NCI-H526 treated with DMSO at 0.1 percent for 48 hours (cell line): ENCODE results near the gene SF3A2.

Source experiments
- DNase-seq: peaks from one replicate; lab custom pipeline; 2025; lab: John Stamatoyannopoulos, UW

SF3A2 gene

GRCh38 chr19:2207991-2208860, 28.4 kb upstream of the SF3A2 start:
- no peak for DNase-seq

DNA sequence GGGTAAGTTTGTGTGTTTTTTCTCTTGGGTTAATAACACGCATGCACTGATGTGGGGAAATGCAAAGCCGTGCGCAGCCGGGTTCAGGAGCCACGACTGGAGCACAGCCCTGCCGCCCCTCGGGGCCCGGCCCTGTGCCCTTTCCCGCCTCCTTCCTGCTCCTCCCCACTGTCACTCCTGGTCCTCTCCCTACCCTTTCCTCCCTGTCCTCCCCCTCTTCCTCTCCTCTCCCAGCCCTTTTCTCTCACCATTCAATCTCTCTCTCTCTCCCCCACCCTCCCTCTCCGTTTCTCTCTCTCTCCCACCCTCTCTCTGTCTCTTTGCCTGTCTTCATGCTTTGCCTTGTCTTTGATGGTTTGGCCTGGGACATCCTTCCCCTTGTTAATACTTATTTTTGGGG, 27.6 kb upstream of the SF3A2 start:
- no peak for DNase-seq

DNA sequence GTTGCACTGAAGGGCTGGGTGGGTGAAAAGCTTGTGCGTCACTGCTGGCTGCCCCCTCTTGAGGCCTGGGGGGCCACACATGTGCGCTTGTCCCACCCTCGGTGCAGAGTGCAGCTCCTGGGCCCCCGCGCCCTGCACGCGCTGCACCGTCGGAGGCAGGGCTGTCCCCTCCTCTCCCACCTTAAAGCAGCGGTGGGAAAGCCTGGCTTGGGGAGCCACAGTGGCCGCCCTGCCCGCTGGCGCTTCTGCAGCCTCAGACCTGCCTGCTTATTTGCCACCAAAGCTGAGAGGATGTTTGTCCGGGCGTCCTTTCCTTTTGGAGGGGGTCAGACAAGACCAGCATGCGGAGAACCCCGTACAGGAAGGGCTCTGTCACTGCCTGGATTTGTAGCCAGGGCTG, 27.2 kb upstream of the SF3A2 start:
- no peak for DNase-seq

- no peak for DNase-seq
Measured at GRCh38 chr19:2210206-2210605, 26.4 kb upstream of the SF3A2 start.

GRCh38 chr19:2210987-2211740, 25.5 kb upstream of the SF3A2 start:
- DNase-seq, result no peak

DNA sequence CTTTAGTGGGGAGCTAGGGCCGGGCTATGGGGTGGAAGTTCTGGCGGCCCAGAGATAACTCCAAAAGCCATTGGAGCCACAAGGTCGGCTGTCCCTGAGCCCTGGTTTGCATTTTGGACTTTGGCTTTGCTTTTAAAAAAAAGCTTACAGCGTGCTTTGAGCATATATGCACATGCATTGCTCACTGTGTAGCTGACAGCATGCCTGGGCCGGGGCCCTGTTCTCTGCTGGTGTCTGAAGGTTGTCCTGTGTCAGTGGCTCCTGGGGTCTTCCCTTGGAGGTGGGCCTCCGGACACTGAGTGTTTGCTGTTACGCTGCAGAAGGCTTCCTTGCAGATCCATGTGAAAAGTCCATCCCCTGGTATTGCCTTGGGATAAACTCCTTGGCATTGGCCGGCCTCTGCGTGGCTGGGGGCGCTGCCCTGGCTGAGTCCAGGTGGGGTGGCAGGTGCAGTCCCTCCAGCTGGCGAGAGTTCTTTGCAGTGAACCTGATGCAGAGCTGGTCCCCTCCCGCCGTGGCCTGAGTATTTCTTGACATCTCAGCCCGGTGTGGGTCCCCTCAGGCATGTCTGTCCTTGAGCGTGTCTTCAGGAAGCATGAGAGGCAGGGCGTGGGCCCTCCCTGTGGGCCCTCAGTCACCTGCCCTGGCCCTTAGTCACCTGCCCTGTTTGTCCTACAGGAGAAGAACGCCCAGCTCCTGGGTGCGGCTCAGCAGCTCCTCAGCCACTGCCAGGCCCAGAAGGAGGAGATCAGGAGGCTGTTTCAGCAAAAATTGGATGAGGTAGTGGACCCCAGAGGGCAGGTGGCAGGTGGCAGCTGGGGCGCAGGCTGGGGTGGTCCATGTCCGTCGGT, 23.5 kb upstream of the SF3A2 start:
- DNase-seq, result no peak

- no peak for DNase-seq
Measured at GRCh38 chr19:2213799-2214198, 22.8 kb upstream of the SF3A2 start.

DNA sequence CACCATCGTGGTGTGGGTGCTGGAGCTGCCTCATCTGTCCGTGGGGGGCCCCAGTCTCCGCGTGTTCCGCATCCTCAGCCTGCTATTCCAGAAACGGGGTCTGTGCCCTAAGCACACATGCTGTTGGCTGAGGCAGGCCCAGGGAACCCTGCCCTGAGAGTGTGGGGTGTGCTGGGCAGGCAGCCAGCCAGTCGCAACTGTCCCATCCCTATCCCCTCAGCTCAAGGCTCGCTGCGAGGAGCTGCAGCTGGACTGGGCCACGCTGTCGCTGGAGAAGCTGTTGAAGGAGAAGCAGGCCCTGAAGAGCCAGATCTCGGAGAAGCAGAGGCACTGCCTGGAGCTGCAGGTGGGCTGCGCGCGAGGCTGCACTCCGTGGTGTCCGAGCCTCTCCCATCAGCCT, 22.4 kb upstream of the SF3A2 start:
- no peak for DNase-seq

GRCh38 chr19:2215281-2215751, 21.3 kb upstream of the SF3A2 start:
- DNase-seq, result no peak

- no peak for DNase-seq
Measured at GRCh38 chr19:2216361-2217225, 20.0 kb upstream of the SF3A2 start.

- DNase-seq, result no peak
Measured at GRCh38 chr19:2217591-2217990, 19.0 kb upstream of the SF3A2 start.

- no peak for DNase-seq
Measured at GRCh38 chr19:2219726-2220125, 16.9 kb upstream of the SF3A2 start.

DNA sequence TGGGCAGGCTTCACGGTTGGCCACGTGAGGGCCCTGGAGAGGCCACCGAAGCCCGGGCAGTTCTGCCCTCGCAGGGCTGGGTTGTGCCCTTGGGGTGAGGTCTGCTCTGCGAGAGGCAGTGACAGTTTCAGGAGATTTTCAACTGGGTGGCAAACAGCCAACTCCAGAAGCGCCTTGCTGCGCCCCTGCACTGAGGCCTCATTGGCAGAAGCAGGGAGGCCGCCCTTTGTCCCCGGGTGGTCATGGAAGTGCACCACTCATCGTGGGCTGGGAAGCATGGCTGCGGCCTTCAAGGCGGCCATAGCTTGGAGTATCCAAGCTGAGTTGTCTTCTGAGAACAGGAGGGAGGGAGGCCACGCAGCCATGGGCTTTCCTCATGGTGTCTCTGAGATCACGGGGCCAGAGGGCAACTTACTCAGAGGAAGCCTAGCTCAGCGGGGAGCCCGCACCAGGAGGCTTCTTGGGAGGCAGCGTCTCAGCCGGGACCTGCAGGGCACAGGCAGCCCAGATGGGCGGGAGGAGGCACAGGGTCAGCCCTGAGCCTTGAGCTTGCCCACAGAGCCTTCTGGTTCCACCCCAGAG, 15.3 kb upstream of the SF3A2 start:
- DNase-seq, result no peak

GRCh38 chr19:2221918-2222317, 14.7 kb upstream of the SF3A2 start:
- DNase-seq, result no peak

DNA sequence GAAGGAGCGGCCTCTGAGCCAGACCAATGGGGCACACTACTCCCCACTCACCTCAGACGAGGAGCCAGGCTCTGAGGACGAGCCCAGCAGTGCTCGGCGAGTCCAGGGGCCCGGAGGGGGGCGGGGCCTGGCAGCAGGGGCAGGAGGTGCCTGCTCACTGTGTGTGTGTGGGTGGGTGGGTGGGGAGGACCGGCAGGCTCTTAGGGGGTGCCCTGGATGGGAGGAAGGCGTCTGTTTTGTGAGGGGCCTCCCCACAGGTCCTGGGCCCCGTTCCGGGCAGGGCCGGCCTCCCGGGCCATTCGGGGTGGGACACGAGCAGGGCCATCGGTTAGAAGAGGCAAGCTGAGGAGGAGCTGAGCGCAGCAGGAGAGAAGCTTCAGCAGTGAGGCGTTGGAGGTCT, 13.2 kb upstream of the SF3A2 start:
- DNase-seq, result no peak

GRCh38 chr19:2223959-2224358, 12.7 kb upstream of the SF3A2 start:
- no peak for DNase-seq

- no peak for DNase-seq
Measured at GRCh38 chr19:2224754-2225349, 11.8 kb upstream of the SF3A2 start.

DNA sequence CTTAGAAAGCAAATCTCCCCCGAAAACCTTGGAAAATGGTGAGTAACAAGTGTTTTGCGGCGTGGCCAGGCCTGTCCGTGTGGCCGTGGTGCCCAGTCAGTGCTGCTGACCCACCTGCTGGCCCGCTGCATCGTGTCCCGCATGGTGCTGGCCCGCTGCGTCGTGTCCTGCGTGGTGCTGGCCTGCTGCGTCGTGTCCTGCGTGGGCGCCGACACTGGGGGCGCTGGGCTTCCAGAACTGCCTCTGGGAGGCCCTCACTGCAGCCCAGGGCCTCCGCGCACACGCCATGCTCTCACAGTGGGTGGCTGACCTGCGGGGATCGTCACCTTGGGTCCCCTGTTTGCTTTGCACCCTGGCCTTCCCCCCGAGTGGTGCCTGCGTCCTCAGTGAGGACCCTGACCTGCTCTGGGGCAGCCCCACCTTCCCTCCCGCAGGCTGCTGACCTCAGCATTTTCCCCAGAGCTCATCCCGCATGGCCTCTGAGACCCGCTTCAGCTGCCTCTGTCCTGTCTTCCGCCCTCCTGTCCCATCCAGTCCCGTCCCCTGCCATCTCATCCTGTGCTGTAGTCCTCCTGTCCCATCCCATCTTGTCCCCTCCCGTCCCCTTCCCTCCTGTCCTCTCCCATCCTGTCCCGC, 11.1 kb upstream of the SF3A2 start:
- no peak for DNase-seq

DNA sequence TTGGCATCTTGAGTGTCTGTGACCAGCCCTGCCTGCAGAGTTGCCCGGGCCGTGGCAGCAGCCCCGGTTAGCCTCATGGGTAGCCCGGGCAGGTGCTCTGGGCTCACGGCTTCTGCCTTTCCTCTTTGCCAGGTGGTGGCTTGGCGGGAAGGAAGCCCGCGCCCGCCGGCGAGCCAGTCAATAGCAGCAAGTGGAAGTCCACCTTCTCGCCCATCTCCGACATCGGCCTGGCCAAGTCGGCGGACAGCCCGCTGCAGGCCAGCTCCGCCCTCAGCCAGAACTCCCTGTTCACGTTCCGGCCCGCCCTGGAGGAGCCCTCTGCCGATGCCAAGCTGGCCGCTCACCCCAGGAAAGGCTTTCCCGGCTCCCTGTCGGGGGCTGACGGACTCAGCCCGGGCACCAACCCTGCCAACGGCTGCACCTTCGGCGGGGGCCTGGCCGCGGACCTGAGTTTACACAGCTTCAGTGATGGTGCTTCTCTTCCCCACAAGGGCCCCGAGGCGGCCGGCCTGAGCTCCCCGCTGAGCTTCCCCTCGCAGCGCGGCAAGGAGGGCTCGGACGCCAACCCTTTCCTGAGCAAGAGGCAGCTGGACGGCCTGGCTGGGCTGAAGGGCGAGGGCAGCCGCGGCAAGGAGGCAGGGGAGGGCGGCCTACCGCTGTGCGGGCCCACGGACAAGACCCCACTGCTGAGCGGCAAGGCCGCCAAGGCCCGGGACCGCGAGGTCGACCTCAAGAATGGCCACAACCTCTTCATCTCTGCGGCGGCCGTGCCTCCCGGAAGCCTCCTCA, 10.4 kb upstream of the SF3A2 start:
- no peak for DNase-seq
